Vein endothelial cell (primary cell): ENCODE data around the gene ARL13B. TPM values are rescaled to one million over a fixed set of nuclear protein-coding genes. Genes with fewer than 3 reads are reported as not detected.

ENCODE experiments used
- small RNA-seq: library from RNA; depleted of rRNA; stranded (forward); fragments of <200 nt; gene quantifications from one replicate; pipeline ENCODE3, GENCODE V24; 2012
- total RNA-seq: library from RNA; depleted of rRNA; stranded (reverse); fragments of >200 nt; gene quantifications from 2 replicates; pipeline ENCODE4 v1.2.3, GENCODE V29; 2012

ARL13B gene
- total RNA-seq, result 6.9 and 11.0 TPM in 2 replicates

DNA sequence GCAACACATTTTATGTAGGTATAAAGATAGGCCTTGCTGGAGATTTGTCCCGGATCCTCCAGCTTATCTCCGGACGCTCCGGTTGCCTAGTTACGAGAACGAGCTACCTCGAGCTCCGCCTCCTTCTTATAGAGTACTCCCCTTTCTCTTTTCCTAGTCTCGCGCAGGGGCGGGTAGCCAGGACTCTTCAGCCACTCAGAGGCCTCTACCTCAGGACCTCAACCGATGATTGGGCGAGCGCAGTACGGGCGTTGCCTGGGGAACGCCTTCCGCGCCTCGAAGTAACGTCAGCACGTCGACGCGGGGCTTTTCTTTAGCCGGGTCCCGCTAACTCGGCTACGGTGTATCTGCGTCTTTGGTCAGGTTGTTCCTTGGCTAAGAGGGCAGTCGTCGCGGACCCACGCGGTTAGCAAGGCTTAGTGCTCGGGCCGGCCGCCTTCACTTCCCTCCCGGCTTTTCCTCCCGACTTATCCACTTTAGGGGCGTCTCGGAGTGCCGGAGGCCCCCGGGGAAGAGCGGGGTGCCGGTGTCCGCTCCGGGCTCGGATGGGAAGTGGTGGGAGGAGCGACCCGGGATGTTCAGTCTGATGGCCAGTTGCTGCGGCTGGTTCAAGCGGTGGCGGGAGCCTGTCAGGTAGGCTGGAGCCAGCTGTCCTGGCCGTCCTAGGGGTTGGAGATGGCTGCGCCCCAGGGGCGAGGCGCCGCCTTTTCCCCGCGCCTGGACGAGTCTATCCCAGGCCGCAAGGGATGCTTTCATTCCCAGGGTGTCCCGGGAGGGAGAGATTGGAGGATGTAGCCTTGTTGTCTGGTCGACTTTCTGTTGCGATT, at the start of gene ARL13B:
Gene ARL13B, plus strand, starts transcription at position 306 of the 827 bp plus-strand sequence. Its CDS starts 269 bp downstream, at position 575.

DNA sequence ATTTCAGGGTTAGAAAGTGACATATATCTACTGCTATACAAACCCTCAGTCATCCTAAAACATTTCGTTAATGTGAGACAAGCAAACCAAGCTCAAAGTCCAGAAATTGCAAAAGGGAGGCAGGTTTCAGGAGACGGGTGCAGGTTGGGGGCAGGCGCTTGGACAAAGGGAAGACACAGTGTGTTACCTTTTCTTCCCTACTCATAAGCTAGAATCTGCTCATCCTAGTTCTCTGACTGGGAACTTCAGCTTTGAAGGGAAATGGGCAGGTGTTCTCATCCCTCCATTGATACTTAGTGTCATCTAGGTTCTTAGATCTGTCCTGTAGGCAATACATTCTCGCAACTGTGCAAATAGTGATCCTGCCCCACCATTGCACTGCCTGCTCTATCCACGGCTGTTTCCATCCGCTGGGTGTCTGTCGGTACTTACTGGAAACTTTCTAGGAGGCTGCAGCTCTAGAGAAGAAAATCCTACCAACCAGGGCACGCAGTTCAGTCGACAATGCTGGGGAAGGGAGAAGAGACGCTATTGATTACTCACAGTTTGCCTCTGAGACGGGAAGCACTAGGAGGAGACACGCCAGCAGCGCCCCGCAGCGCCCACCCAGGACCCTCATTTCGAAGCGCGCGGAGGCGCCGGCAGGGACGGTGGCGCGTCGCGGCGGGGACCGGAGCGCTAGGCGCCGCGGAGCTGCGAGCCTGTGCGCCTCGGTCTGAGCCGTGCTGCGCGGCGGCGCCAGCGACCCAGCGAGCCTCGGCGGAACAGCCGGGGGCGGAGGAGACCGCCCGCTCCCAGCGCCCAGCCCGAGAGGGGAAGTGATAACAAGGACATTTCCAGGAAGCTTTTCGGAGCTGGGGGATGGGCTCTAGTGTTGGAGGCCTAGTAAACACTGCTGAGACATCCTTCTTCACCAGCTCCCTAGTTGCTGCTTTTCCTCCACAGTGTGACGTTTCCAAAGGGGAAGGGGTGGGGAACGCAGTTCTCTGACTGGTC, 6.5 kb upstream of the ARL13B start, which contains the start of gene PROS1:
Gene PROS1, minus strand, starts transcription at position 766 of the 996 bp plus-strand sequence. Its CDS starts 147 bp downstream, at position 619.

DNA sequence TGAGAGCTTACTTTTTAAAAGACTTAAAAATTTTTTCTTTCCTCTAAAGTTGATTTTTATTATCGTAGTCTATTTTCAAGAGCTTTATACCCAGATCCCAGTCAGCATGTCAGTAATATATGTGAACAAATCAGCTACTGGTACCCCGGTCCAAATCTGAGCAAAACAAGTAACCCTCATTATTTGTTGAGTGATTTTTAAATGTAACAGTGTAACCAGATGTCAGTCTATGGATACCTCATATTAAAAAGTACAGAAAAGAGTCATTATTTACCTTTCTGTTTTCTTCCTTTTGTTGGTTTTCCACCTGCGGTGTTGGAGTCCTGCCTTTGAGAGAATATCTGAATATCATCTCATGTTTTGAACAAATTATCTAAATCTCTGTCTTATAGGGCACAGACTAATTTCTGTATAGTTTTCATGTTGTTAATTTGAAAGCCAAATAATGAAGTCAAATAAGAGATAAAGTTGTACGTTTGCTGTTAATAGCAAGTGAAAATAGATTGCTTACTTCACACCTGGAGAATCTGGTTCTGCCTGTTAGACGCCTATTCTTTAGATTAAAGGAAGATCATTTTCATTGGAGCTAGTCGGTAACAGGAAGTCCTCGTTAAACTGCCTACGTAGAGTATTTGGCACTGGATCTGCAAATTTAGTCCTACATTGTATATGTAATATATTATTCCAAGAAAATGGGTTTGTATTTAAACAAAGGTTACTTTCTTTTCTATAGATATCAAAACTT, 48.3 kb downstream of the ARL13B start, which contains the start of gene STX19:
Gene STX19, minus strand, starts transcription at position 505 of the 745 bp plus-strand sequence. CDS start 13,328 bp downstream, outside the sequence.

DNA sequence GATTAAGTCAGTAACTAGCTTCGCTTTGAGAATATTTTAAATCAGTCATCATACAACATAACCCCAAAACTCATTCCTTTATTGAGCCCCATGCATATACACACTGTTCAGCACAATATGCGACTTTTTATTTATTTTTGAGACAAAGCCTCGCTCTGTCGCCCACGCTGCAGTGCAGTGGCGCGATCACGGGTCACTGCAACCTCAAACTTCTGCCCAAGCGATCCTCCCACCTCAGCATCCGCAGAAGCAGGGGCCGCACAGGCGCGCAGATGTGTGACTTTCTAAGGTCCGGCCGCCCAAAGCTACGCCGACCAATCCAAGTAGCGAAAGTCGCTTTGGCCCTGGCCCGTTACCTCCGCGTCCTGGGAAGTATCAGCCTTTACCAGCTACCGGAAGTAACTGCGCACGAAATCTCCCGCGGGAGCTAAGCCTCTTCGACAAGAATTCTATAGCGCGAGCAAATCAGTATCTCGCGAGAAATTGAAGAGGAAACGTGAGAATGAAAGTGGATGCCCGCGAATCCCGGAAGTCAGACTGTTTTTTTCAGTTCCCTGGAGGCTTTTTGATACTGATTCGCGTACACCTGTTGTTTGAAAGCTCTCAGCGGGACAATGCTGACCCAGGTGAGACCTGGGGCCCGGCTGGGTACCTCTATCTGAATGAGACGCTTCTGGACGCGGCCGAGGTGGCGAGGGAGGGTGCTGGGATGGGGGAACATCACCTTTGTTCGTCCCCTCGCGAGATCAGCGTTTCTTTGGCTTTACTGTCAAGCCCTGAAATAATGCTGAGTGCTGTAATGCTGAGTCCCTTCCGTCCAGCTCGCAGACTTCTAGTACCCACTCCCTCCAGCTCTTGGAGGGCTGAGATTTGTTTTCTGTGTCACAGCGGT, 82.8 kb downstream of the ARL13B start, which contains the start of the genes DHFR2 and NSUN3:
Gene DHFR2, minus strand, starts transcription at position 404 of the 892 bp plus-strand sequence. CDS start 1,405 bp downstream, outside the sequence.
Gene NSUN3, plus strand, starts transcription at position 549 of the 892 bp plus-strand sequence. Its CDS starts 66 bp downstream, at position 615.

Small RNAs within 50 kb of the gene (small RNA-seq; reads per million reads assigned to genes)
- gene RF00019 (not detected), gene RNU6-511P (not detected)

Other genes with a start within 250 kb of the ARL13B start
- 9.1 and 12.6 TPM in 2 replicates for gene PROS1, start 6.3 kb upstream of the ARL13B start, total RNA-seq
- gene STX19, start 48.4 kb downstream of the ARL13B start, total RNA-seq, result not detected in 2 replicates
- 2.4 and 2.9 TPM in 2 replicates for gene DHFR2, start 82.8 kb downstream of the ARL13B start, total RNA-seq
- 10.1 and 11.9 TPM in 2 replicates for gene NSUN3, start 82.9 kb downstream of the ARL13B start, total RNA-seq